ENCODE data around the gene PARD6G. TPM values are rescaled to one million over a fixed set of nuclear protein-coding genes. Genes with fewer than 3 reads are reported as not detected.
A peak's percentile ranks its signal among the peaks of the same experiment; 100 is the strongest.

The PARD6G gene
- total and polyA plus RNA-seq, 2 of the 8 experiments (the other 6 are each of a cell fraction or from before 2014, with no cell fraction given) = 11.3 to 17.9 TPM

DNA sequence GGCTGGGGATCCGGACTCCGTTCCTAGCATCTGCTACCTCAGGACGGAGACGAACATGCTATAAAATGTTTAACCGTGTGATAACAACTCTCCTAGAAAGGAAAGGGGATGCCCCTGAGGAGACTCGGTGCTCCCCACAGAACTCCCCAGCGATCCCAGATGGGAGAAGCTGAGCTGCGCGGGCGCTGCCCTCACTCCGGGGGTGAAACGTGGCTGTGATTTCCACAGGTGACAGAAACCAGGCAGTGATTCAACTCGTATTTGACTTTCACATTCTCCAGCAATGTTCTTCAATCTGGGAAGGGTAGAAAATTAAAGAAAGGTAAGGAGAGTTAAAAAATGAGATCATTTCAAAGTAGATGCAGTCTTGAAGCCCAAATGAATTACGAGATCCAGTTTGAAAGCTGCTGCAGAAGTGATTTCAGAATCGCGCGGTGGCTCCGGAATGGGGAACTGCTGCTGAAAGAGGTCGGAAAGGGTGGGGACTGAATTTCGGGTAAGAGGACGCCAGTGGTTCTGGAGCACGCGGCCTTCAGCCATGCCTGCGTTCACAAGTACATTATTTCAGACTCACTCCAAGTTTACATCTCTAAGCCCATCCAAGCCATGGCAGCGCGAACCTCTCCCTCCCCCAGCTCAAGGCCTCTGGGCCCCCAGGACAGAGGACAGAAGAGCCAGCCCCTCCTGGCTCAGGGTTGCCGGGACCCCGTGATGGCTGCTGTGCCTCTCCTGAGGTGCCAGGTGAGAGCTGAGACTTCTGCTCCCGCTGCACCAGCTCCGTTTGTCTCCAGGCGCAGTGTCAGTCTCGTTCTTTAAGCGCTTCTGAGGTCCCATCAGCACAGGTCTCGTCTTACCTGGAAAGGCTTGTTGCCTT is 98.8 kb downstream of the PARD6G start:
- H3K9ac ChIP-seq (replicated peaks in 1 of 4; ENCODE audit: extremely low read depth in 1 of 4, low read depth in 3 of 4, low read length in 3 of 4) = peak overlapping the region in 1 of 4 experiments; percentile 37; a peak in 1 of 7 replicates
- H3K23me2 ChIP-seq (ENCODE audit: low read depth, low read length) = peaks cover 3% of the 10 kb centered on the region; the same call in 1 of the 2 replicates
- no peak overlapping the region for H2BK120ac ChIP-seq (replicated peaks; ENCODE audit: low read depth, low read length)
- H3K79me2 ChIP-seq (ENCODE audit: control insufficient read depth in 1 of 2, insufficient read depth in 2 of 2, low read length in 2 of 2) = no peaks in the 10 kb centered on the region
- H2BK15ac ChIP-seq (ENCODE audit: low read length) = no peak overlapping the region
- H4K91ac ChIP-seq (replicated peaks; ENCODE audit: insufficient read length, low read length) = no peak overlapping the region
- no peak overlapping the region for H3K23ac ChIP-seq (ENCODE audit: insufficient read length)
- no peak for FAIRE-seq
- no peaks in the 10 kb centered on the region; a peak in 2 of 7 replicates for H3K4me1 ChIP-seq (replicated peaks in 1 of 4; ENCODE audit: control insufficient read depth in 3 of 4, insufficient read depth in 4 of 4, low read length in 3 of 4)
- no peak for DNase-seq (ENCODE audit: low read depth in 1 of 2, low spot score in 2 of 2)
- peak overlapping the region; percentile 70; a peak in 2 of 4 replicates for H3K4me2 ChIP-seq (ENCODE audit: insufficient read depth in 1 of 2, low read depth in 2 of 2, low read length in 2 of 2)
- H3K27me3 ChIP-seq (replicated peaks in 1 of 4; ENCODE audit: control insufficient read depth in 3 of 4, extremely low read depth in 1 of 4, insufficient read depth in 3 of 4, low read length in 3 of 4) = no peaks in the 10 kb centered on the region
- H3K79me1 ChIP-seq (ENCODE audit: low read depth, low read length) = no peaks in the 10 kb centered on the region
- no peak overlapping the region for H4K8ac ChIP-seq (ENCODE audit: extremely low read depth, insufficient read depth, low read length)
- no peak overlapping the region for H3K56ac ChIP-seq (replicated peaks; ENCODE audit: insufficient read length, low read depth, low read length)
- H3K27ac ChIP-seq (ENCODE audit: low read depth, low read length) = no peak overlapping the region
- POLR2A ChIA-PET (ENCODE audit: partially characterized antibody) = interaction anchor here (1.2 to 2.8 kb wide), 4 partner anchors 11 to 36 kb away, joined by 3 to 8 read pairs (median 4); no protein-coding TSS in a partner anchor
- H3K18ac ChIP-seq (ENCODE audit: extremely low read depth, low read length) = no peak overlapping the region
- H3K9me3 ChIP-seq (ENCODE audit: insufficient read depth in 2 of 2, low read depth in 1 of 2, low read length in 1 of 2) = no peaks in the 10 kb centered on the region
- H2AFZ ChIP-seq (ENCODE audit: low read length) = no peak overlapping the region
- no peak overlapping the region for H3K14ac ChIP-seq (ENCODE audit: insufficient read length)
- CTCF ChIA-PET (ENCODE audit: partially characterized antibody) = interaction anchor here (1.6 to 3.5 kb wide), 3 partner anchors 10 to 12 kb away, joined by 3 to 21 read pairs (median 10); no protein-coding TSS in a partner anchor
- H2BK5ac ChIP-seq (ENCODE audit: low read depth, low read length) = no peak overlapping the region
- peaks cover 0 to 4% of the 10 kb centered on the region in 2 experiments for H4K20me1 ChIP-seq (replicated peaks in 1 of 2; ENCODE audit: control insufficient read depth in 1 of 2, insufficient read depth in 2 of 2, low read length in 2 of 2)
- H3K4ac ChIP-seq (replicated peaks; ENCODE audit: insufficient read length, low read depth, low read length) = no peak overlapping the region
- no peak overlapping the region for H2BK12ac ChIP-seq (ENCODE audit: low read depth, low read length)
- H3K36me3 ChIP-seq (ENCODE audit: control insufficient read depth in 2 of 4, insufficient read depth in 4 of 4, low read length in 3 of 4) = peaks cover 0 to 14% (median 0%) of the 10 kb centered on the region in 4 experiments; a peak in 2 of 8 replicates
- no peak overlapping the region for H2AK5ac ChIP-seq (ENCODE audit: low read depth, low read length)
- WGBS, 2 experiments (ENCODE audit: extremely low coverage in 1 of 2, insufficient coverage in 1 of 2, insufficient read length in 1 of 2, insufficient replicate concordance in 2 of 2, low coverage in 1 of 2, low lambda C conversion rate in 2 of 2, missing lambda C conversion rate in 1 of 2) = 90% methylated on average over 34 of the region's 34 CpGs; no CpG with 5 or more reads in 1 of the 2 experiments
- H4K5ac ChIP-seq (ENCODE audit: insufficient read length, low read depth, low read length) = no peak overlapping the region
- peak overlapping the region in 3 of 4 experiments; percentile 48 to 61 (median 49); a peak in 5 of 8 replicates for H3K4me3 ChIP-seq (ENCODE audit: extremely low read depth in 1 of 4, insufficient read depth in 2 of 4, low read depth in 3 of 4, low read length in 4 of 4)
- H2BK20ac ChIP-seq (ENCODE audit: low read length) = no peak overlapping the region
- no peak for TF ChIP-seq MAFK (IDR thresholded peaks at IDR 0.05; ENCODE audit: low read depth, low read length)
- no peak for TF ChIP-seq JUN (IDR thresholded peaks at IDR 0.05; ENCODE audit: low read depth, low read length)
- no peak for TF ChIP-seq CHD2 (IDR thresholded peaks at IDR 0.05; ENCODE audit: low read length)
- TF ChIP-seq, protein P1, sequence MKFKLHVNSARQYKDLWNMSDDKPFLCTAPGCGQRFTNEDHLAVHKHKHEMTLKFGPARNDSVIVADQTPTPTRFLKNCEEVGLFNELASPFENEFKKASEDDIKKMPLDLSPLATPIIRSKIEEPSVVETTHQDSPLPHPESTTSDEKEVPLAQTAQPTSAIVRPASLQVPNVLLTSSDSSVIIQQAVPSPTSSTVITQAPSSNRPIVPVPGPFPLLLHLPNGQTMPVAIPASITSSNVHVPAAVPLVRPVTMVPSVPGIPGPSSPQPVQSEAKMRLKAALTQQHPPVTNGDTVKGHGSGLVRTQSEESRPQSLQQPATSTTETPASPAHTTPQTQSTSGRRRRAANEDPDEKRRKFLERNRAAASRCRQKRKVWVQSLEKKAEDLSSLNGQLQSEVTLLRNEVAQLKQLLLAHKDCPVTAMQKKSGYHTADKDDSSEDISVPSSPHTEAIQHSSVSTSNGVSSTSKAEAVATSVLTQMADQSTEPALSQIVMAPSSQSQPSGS (IDR thresholded peaks at IDR 0.05; ENCODE audit: low read length) = no peak

Data from H1 (cell line).